Measurements from ENCODE around the gene APOL2. TPM values are rescaled to one million over a fixed set of nuclear protein-coding genes. Genes with fewer than 3 reads are reported as not detected.
"Not testable (repeated sequence)": the region's sequence is repeated elsewhere in the genome, so short reads cannot be mapped to it uniquely, and the experiment has no call there.

The APOL2 gene
- total RNA-seq, 2 experiments from 2014 or later, result 82.3 to 83.0 TPM

DNA sequence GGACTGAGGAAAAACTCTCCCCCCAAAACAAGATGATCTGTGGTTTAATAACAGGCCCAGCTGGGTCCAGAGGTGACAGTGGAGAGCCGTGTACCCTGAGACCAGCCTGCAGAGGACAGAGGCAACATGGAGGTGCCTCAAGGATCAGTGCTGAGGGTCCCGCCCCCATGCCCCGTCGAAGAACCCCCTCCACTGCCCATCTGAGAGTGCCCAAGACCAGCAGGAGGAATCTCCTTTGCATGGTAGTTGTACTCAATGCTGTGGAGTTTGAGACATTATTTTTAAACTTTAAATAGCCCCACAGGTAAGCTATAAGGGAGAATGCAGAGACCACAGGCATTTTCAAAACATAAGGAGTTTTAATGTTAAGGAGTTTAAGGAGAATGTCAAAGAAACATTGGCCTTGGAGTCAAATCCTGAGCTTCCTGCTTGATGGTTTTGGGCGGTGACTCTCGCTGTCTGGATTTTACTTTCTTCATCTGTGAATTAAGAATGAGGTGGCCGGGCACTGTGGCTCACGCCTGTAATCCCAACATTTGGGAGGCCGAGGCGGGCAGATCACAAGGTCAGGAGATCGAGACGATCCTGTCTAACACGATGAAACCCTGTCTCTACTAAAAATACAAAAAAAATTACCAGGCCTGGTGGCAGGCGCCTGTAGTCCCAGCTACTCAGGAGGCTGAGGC, 20.4 kb upstream of the APOL2 start:
- Mint-ChIP-seq H3K4me3 (no peak overlapping the region), H3K36me3 (ENCODE audit: low read depth) (peaks cover 78% of the 10 kb centered on the region), H3K9me3 (no peaks in the 10 kb centered on the region), H3K27me3 (no peaks in the 10 kb centered on the region), H3K4me1 (peaks cover 57% of the 10 kb centered on the region), H3K27ac (peak overlapping the region; percentile 88)
- no peak for DNase-seq
- POLR2A ChIA-PET, result interaction anchor here (1.0 to 3.0 kb wide), 5 partner anchors 8 to 247 kb away, joined by 3 to 20 read pairs (median 4); partner anchors contain the start of genes APOL2, FOXRED2 and TXN2
- CTCF ChIA-PET, result no interaction called here

- peaks cover 76% of the 10 kb centered on the region for H3K36me3 Mint-ChIP-seq (ENCODE audit: low read depth)
- peak overlapping the region; percentile 43 for H3K4me3 Mint-ChIP-seq
- no peaks in the 10 kb centered on the region for H3K9me3 Mint-ChIP-seq
- ChIA-PET CTCF (interaction anchor here (1.7 kb wide), 1 partner anchor 20 kb away, joined by 6 read pairs; the partner anchor contains the start of gene APOL2), POLR2A (interaction anchor here (1.0 to 3.0 kb wide), 5 partner anchors 9 to 248 kb away, joined by 3 to 20 read pairs (median 4); partner anchors contain the start of genes APOL2, FOXRED2 and TXN2)
- H3K27me3 Mint-ChIP-seq, result no peaks in the 10 kb centered on the region
- peak; percentile 65 for DNase-seq
- peak overlapping the region; percentile 88 for H3K27ac Mint-ChIP-seq
- peaks cover 65% of the 10 kb centered on the region for H3K4me1 Mint-ChIP-seq
Measured at GRCh38 chr22:36258701-36259614, 19.6 kb upstream of the APOL2 start.

- Mint-ChIP-seq H3K27ac (peak overlapping the region; percentile 88), H3K4me3 (peak overlapping the region; percentile 43), H3K36me3 (ENCODE audit: low read depth) (peaks cover 76% of the 10 kb centered on the region), H3K4me1 (peaks cover 73% of the 10 kb centered on the region), H3K9me3 (no peaks in the 10 kb centered on the region), H3K27me3 (no peaks in the 10 kb centered on the region)
- DNase-seq, result no peak
- ChIA-PET POLR2A (interaction anchor here (1.6 to 3.0 kb wide), 2 partner anchors 20 kb away, joined by 4 to 20 read pairs; partner anchors contain the start of gene APOL2), CTCF (interaction anchor here (1.7 kb wide), 1 partner anchor 19 kb away, joined by 6 read pairs; the partner anchor contains the start of gene APOL2)
Measured at GRCh38 chr22:36257948-36258670, 18.8 kb upstream of the APOL2 start.

- POLR2A ChIA-PET, result interaction anchor here (5.1 kb wide), 1 partner anchor 18 kb away, joined by 48 read pairs; the partner anchor contains the start of gene APOL2
- Mint-ChIP-seq H3K4me3 (no peak overlapping the region), H3K9me3 (no peaks in the 10 kb centered on the region), H3K27ac (peak overlapping the region; percentile 66), H3K36me3 (ENCODE audit: low read depth) (peaks cover 74% of the 10 kb centered on the region), H3K27me3 (no peaks in the 10 kb centered on the region), H3K4me1 (peaks cover 79% of the 10 kb centered on the region)
- no peak for DNase-seq
- CTCF ChIA-PET, result no interaction called here
Measured at GRCh38 chr22:36257308-36257707, 18.0 kb upstream of the APOL2 start.

- CTCF ChIA-PET, result interaction anchor here (0.6 kb wide), 1 partner anchor 59 kb away, joined by 3 read pairs; no protein-coding TSS in a partner anchor
- H3K4me3 Mint-ChIP-seq, result peak overlapping the region; percentile 5
Measured at GRCh38 chr22:36256478-36256877, 17.2 kb upstream of the APOL2 start.

GRCh38 chr22:36255572-36255971, 16.2 kb upstream of the APOL2 start:
- H3K27ac Mint-ChIP-seq, result peak overlapping the region; percentile 64
- H3K36me3 Mint-ChIP-seq (ENCODE audit: low read depth), result peaks cover 59% of the 10 kb centered on the region
- H3K27me3 Mint-ChIP-seq, H3K9me3 Mint-ChIP-seq, DNase-seq: not testable (repeated sequence)
- CTCF ChIA-PET, result interaction anchor here (0.6 kb wide), 1 partner anchor 60 kb away, joined by 3 read pairs; no protein-coding TSS in a partner anchor
- POLR2A ChIA-PET, result interaction anchor here (1.2 to 5.1 kb wide), 2 partner anchors 17 to 58 kb away, joined by 3 to 48 read pairs; partner anchors contain the start of gene APOL2
- peaks cover 80% of the 10 kb centered on the region for H3K4me1 Mint-ChIP-seq
- peak overlapping the region; percentile 93 for H3K4me3 Mint-ChIP-seq

More at GRCh38 chr22:36256478-36256877, 17.2 kb upstream of the APOL2 start:
- Mint-ChIP-seq H3K4me1 (peaks cover 83% of the 10 kb centered on the region), H3K27ac (peak overlapping the region; percentile 66), H3K9me3 (no peaks in the 10 kb centered on the region), H3K27me3 (no peaks in the 10 kb centered on the region), H3K36me3 (ENCODE audit: low read depth) (peaks cover 68% of the 10 kb centered on the region)
- POLR2A ChIA-PET, result interaction anchor here (5.1 kb wide), 1 partner anchor 18 kb away, joined by 48 read pairs; the partner anchor contains the start of gene APOL2
- DNase-seq, result no peak

DNA sequence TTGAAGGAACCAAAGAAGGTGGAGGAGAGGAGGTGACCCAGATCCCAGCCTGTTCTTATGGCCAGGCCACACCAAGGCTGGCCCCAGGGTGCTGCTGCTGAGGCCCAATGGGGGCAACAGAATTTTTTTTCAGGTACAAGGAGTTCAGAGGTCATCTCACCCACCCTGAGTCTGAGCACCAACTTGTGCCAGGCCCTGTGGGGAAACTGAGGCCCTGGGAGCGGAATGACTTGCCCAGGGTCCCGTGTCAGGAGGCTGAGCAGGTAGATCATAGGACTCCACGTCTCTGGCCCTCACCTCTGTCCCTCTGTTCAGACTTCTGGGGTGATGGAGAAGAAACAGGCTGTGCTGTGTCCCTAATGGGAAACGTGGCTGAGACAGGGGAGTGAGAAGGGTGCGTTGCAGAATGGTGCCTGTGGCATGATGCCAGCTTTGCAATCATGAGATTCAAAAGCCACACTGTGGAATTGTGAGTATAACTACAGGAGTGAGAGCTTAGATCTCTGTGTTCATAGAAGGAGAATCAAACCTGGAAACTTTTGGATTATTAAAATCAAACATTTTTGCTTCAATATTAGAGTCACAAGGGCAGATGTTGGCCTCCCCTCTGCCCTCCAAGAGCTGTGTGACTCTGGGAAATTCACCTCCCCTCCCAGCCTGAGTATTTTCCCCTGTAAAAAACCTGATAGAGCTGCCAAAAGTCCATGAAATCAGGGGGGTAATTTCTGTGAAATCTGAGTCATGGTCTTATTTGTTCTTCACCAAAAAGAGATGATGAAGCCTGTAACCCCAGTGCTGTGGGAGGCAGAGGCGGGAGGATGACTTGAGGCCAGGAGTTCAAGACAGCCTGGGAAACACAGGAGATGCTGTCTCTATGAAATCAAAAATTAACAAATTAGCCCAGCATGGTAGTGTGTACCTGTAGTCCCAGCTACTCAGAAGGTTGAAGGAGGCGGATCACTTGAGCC, 14.5 kb upstream of the APOL2 start:
- Mint-ChIP-seq H3K4me1 (peaks cover 68% of the 10 kb centered on the region), H3K27ac (peak overlapping the region; percentile 89), H3K4me3 (peak overlapping the region; percentile 93), H3K36me3 (ENCODE audit: low read depth) (peaks cover 48% of the 10 kb centered on the region), H3K27me3 (no peaks in the 10 kb centered on the region), H3K9me3 (no peaks in the 10 kb centered on the region)
- POLR2A ChIA-PET, result interaction anchor here (0.7 to 5.1 kb wide), 12 partner anchors 10 to 826 kb away, joined by 3 to 48 read pairs (median 4); partner anchors contain the start of genes APOL2, APOL3, EIF3D and TXN2
- CTCF ChIA-PET, result interaction anchor here (0.6 to 6.9 kb wide), 12 partner anchors 11 to 233 kb away, joined by 3 to 65 read pairs (median 4); partner anchors contain the start of gene APOL2
- no peak for DNase-seq

DNA sequence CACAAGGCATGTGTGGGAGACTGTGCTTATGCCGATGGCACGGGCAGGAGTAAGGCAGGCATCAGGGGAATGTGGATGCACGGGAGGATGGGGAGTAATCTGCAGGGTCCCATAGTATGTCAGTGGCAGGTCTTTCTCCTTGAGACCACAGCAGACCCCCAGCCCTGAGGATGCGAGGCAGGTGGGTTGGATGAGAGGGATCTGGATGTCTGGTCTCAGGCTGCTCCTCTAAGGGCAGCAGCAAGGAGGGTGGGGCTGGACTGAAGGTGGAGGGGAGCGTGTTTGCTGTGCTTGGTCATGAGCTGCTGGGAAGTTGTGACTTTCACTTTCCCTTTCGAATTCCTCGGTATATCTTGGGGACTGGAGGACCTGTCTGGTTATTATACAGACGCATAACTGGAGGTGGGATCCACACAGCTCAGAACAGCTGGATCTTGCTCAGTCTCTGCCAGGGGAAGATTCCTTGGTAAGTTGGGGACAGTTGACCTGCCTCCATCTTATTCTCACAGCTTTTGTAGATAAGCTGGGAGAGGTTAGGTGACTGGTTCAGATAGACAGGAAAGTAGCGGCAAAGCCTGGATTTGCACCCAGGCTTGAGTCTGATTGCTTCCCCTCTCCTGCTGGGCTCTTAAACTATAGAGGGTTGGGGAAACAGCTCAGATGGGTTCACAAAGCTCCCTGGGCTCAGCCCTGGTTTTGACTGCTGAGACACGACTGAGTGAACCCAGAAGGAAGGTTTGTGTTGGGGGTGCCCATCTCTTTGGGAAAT, 13.6 kb upstream of the APOL2 start, which contains the start of gene APOL1:
APOL1 (plus strand) TSS at position 380 of the 769 bp plus-strand sequence. CDS start 1,823 bp downstream, outside the sequence.
- peak; percentile 63 for DNase-seq
- no peaks in the 10 kb centered on the region for H3K27me3 Mint-ChIP-seq
- peaks cover 5% of the 10 kb centered on the region for H3K9me3 Mint-ChIP-seq
- H3K27ac Mint-ChIP-seq, result peak within 1 kb of the TSS; percentile 89
- peaks cover 39% of the 10 kb centered on the region for H3K36me3 Mint-ChIP-seq (ENCODE audit: low read depth)
- ChIA-PET POLR2A (interaction anchor here (0.7 to 5.1 kb wide), 10 partner anchors 10 to 827 kb away, joined by 3 to 48 read pairs (median 6); partner anchors contain the start of genes APOL2, APOL3 and TXN2), CTCF (interaction anchor here (0.8 to 6.9 kb wide), 9 partner anchors 10 to 234 kb away, joined by 3 to 65 read pairs (median 4); partner anchors contain the start of gene APOL2)
- H3K4me3 Mint-ChIP-seq, result peak within 1 kb of the TSS; percentile 93
- H3K4me1 Mint-ChIP-seq, result peaks cover 59% of the 10 kb centered on the region

GRCh38 chr22:36251979-36252608, 12.8 kb upstream of the APOL2 start:
- not testable (repeated sequence) for H3K9me3 Mint-ChIP-seq, H3K27me3 Mint-ChIP-seq, DNase-seq, H3K27ac Mint-ChIP-seq
- ChIA-PET CTCF (interaction anchor here (2.4 to 6.9 kb wide), 2 partner anchors 13 to 235 kb away, joined by 6 to 65 read pairs; partner anchors contain the start of gene APOL2), POLR2A (interaction anchor here (1.0 to 5.1 kb wide), 5 partner anchors 9 to 91 kb away, joined by 3 to 48 read pairs (median 16); partner anchors contain the start of genes APOL2 and APOL3)
- peak overlapping the region; percentile 93 for H3K4me3 Mint-ChIP-seq
- H3K4me1 Mint-ChIP-seq, result peaks cover 51% of the 10 kb centered on the region
- H3K36me3 Mint-ChIP-seq (ENCODE audit: low read depth), result peaks cover 34% of the 10 kb centered on the region
